H1 (cell line): Measurements from ENCODE around the gene ZBED6. TPM values are rescaled to one million over a fixed set of nuclear protein-coding genes. Genes with fewer than 3 reads are reported as not detected.

Source experiments
- CTCF ChIA-PET: fragments of 300-600 bp; sonication (Branson Sonifier 250); formaldehyde crosslinking; loops from one replicate; lab custom pipeline; 2021; ENCODE audit not compliant: partially characterized antibody; lab: Charles Lee
- POLR2A ChIA-PET: fragments of 300-600 bp; sonication (Branson Sonifier 250); formaldehyde crosslinking; loops from one replicate; lab custom pipeline; 2021; ENCODE audit warnings: inconsistent platforms; ENCODE audit not compliant: partially characterized antibody; lab: Charles Lee
- DNase-seq, 2 experiments: peaks; one replicate each; pipeline versions ENCODE4 v3.0.0 to v3.0.0-alpha.2; 2010 to 2022; ENCODE audit warnings: low spot score in 2 of 2, low read depth in 1 of 2, mixed read lengths in 1 of 2
- FAIRE-seq: peaks from 2 replicates; lab custom pipeline; 2011; peaks lifted over from hg19 to GRCh38; lab: Jason Lieb, UNC
- H2AFZ ChIP-seq: 2 replicates; pipeline ENCODE4 v1.8.1; 2012; ENCODE audit warnings: low read length, inconsistent platforms
- H2AK5ac ChIP-seq: 2 replicates; pipeline ENCODE4 v1.6.1; 2013; ENCODE audit warnings: low read depth, low read length
- H2BK120ac ChIP-seq: replicated peaks from 2 replicates; pipeline ENCODE3; 2013; ENCODE audit warnings: low read depth, low read length, inconsistent platforms
- H2BK12ac ChIP-seq: 2 replicates; pipeline ENCODE4 v1.6.1; 2013; ENCODE audit warnings: low read depth, low read length
- H2BK15ac ChIP-seq: 2 replicates; pipeline ENCODE4 v1.6.1; 2013; ENCODE audit warnings: low read length
- H2BK20ac ChIP-seq: 2 replicates; pipeline ENCODE4 v1.6.1; 2013; ENCODE audit warnings: low read length
- H2BK5ac ChIP-seq: 2 replicates; pipeline ENCODE4 v1.6.1; 2013; ENCODE audit warnings: low read depth, low read length
- H3K14ac ChIP-seq: 2 replicates; pipeline ENCODE4 v1.6.1; 2013; ENCODE audit warnings: inconsistent platforms; ENCODE audit not compliant: insufficient read length
- H3K18ac ChIP-seq: 2 replicates; pipeline ENCODE4 v1.6.1; 2013; ENCODE audit warnings: low read length; ENCODE audit errors: extremely low read depth
- H3K23ac ChIP-seq: 2 replicates; pipeline ENCODE4 v1.6.1; 2013; ENCODE audit warnings: inconsistent platforms; ENCODE audit not compliant: insufficient read length
- H3K23me2 ChIP-seq: 2 replicates; pipeline ENCODE4 v1.6.1; 2013; ENCODE audit warnings: low read depth, low read length
- H3K27ac ChIP-seq: 2 replicates; pipeline ENCODE4 v1.6.1; 2011; ENCODE audit warnings: low read depth, low read length, inconsistent platforms
- H3K27me3 ChIP-seq, 4 experiments: replicated peaks in 1 of 4; 1 replicate in 1 of 4; 2 replicates in 3 of 4; pipeline versions ENCODE4 v1.6.1 to v1.8.1; 2011 to 2013; ENCODE audit warnings: low read length in 3 of 4, mild to moderate bottlenecking in 3 of 4, inconsistent platforms in 2 of 4, mixed read lengths in 2 of 4, moderate library complexity in 1 of 4; ENCODE audit not compliant: control insufficient read depth in 3 of 4, insufficient read depth in 3 of 4; ENCODE audit errors: extremely low read depth in 1 of 4
- H3K36me3 ChIP-seq, 4 experiments: 2 replicates each; pipeline versions ENCODE4 v1.6.1 to v1.8.1; 2011 to 2013; ENCODE audit warnings: mild to moderate bottlenecking in 4 of 4, low read length in 3 of 4, moderate library complexity in 2 of 4, control low read depth in 1 of 4, inconsistent platforms in 1 of 4; ENCODE audit not compliant: insufficient read depth in 4 of 4, control insufficient read depth in 2 of 4
- H3K4ac ChIP-seq: replicated peaks from 2 replicates; pipeline ENCODE3; 2013; ENCODE audit warnings: low read length, low read depth, mixed read lengths, inconsistent platforms; ENCODE audit not compliant: insufficient read length
- H3K4me1 ChIP-seq, 4 experiments: replicated peaks in 1 of 4; 1 replicate in 1 of 4; 2 replicates in 3 of 4; pipeline versions ENCODE4 v1.6.1 to v1.8.1; 2011 to 2013; ENCODE audit warnings: low read length in 3 of 4, inconsistent platforms in 2 of 4, mixed read lengths in 1 of 4; ENCODE audit not compliant: insufficient read depth in 4 of 4, control insufficient read depth in 3 of 4
- H3K4me2 ChIP-seq, 2 experiments: 2 replicates each; pipeline versions ENCODE4 v1.6.1 to v1.8.1; 2011 to 2013; ENCODE audit warnings: low read depth in 2 of 2, low read length in 2 of 2, control low read depth in 1 of 2, inconsistent platforms in 1 of 2, mild to moderate bottlenecking in 1 of 2; ENCODE audit not compliant: insufficient read depth in 1 of 2
- H3K4me3 ChIP-seq, 4 experiments: fragments of 200-600, 300-600 bp in 1 of 4; sonication (generic), shearing (Covaris generic), sonication (Bioruptor Twin) in 1 of 4; 2 replicates each; pipeline versions ENCODE4 v1.5.1 to v1.8.1; 2011 to 2016; ENCODE audit warnings: low read length in 4 of 4, low read depth in 3 of 4, control low read depth in 2 of 4, inconsistent platforms in 2 of 4, mild to moderate bottlenecking in 2 of 4, mixed read lengths in 1 of 4, moderate library complexity in 1 of 4; ENCODE audit not compliant: insufficient read depth in 2 of 4; ENCODE audit errors: extremely low read depth in 1 of 4
- H3K56ac ChIP-seq: replicated peaks from 2 replicates; pipeline ENCODE3; 2013; ENCODE audit warnings: low read depth, mild to moderate bottlenecking, mixed read lengths, low read length, inconsistent platforms; ENCODE audit not compliant: insufficient read length
- H3K79me1 ChIP-seq: 2 replicates; pipeline ENCODE4 v1.6.1; 2013; ENCODE audit warnings: low read depth, low read length, control low read depth
- H3K79me2 ChIP-seq, 2 experiments: 2 replicates each; pipeline versions ENCODE4 v1.6.1 to v1.8.1; 2012 to 2013; ENCODE audit warnings: low read length in 2 of 2, mild to moderate bottlenecking in 2 of 2, inconsistent platforms in 1 of 2; ENCODE audit not compliant: insufficient read depth in 2 of 2, control insufficient read depth in 1 of 2
- H3K9ac ChIP-seq, 4 experiments: replicated peaks in 1 of 4; 1 replicate in 1 of 4; 2 replicates in 3 of 4; pipeline versions ENCODE4 v1.6.1 to v1.8.1; 2011 to 2013; ENCODE audit warnings: low read depth in 3 of 4, low read length in 3 of 4, control low read depth in 2 of 4, mild to moderate bottlenecking in 2 of 4, moderate library complexity in 2 of 4, inconsistent platforms in 1 of 4; ENCODE audit errors: extremely low read depth in 1 of 4
- H3K9me3 ChIP-seq, 2 experiments: 2 replicates each; pipeline versions ENCODE4 v1.6.1 to v1.8.1; 2012 to 2013; ENCODE audit warnings: mild to moderate bottlenecking in 2 of 2, moderate library complexity in 2 of 2, control low read depth in 1 of 2, inconsistent platforms in 1 of 2, low read depth in 1 of 2, low read length in 1 of 2, mixed read lengths in 1 of 2; ENCODE audit not compliant: insufficient read depth in 2 of 2
- H4K20me1 ChIP-seq, 2 experiments: replicated peaks in 1 of 2; 2 replicates each; pipeline versions ENCODE3 to v1.8.1; 2011 to 2013; ENCODE audit warnings: inconsistent platforms in 2 of 2, low read length in 2 of 2, mild to moderate bottlenecking in 1 of 2; ENCODE audit not compliant: insufficient read depth in 2 of 2, control insufficient read depth in 1 of 2
- H4K5ac ChIP-seq: 2 replicates; pipeline ENCODE4 v1.6.1; 2013; ENCODE audit warnings: low read length, low read depth, mixed read lengths, inconsistent platforms; ENCODE audit not compliant: insufficient read length
- H4K8ac ChIP-seq: 2 replicates; pipeline ENCODE4 v1.8.0; 2013; ENCODE audit warnings: mild to moderate bottlenecking, moderate library complexity, low read length, inconsistent platforms; ENCODE audit not compliant: insufficient read depth; ENCODE audit errors: extremely low read depth
- H4K91ac ChIP-seq: replicated peaks from 2 replicates; pipeline ENCODE3; 2013; ENCODE audit warnings: low read length, mixed read lengths, inconsistent platforms; ENCODE audit not compliant: insufficient read length
- ASH2L ChIP-seq: fragments of 200-600, 300-600 bp; sonication (generic); IDR thresholded peaks from one replicate; pipeline ENCODE4 v1.7.1; 2017; ENCODE audit warnings: low read length
- BCL11A ChIP-seq, 2 experiments: IDR thresholded peaks; one replicate each; pipeline ENCODE4 v1.6.1; 2011; ENCODE audit warnings: low read depth in 2 of 2, low read length in 2 of 2, mild to moderate bottlenecking in 2 of 2
- BRCA1 ChIP-seq: IDR thresholded peaks from 2 replicates; pipeline ENCODE4 v1.6.1; 2012; ENCODE audit warnings: low read depth, low read length, improper control_type of control experiment
- CBX5 ChIP-seq: fragments of 300-800, 300-1000 bp; sonication (generic); IDR thresholded peaks from 2 replicates; pipeline ENCODE4 v1.7.1; 2016; ENCODE audit warnings: antibody characterized with exemption, low read length, low read depth
- CEBPB ChIP-seq: IDR thresholded peaks from 2 replicates; pipeline ENCODE4 v1.6.1; 2012; ENCODE audit warnings: low read depth, low read length
- EP300 ChIP-seq, 2 experiments: IDR thresholded peaks; 1 replicate in 1 of 2; 2 replicates in 1 of 2; pipeline ENCODE4 v1.6.1; 2011 to 2012; ENCODE audit warnings: low read depth in 2 of 2, low read length in 2 of 2, mild to moderate bottlenecking in 2 of 2, borderline replicate concordance in 1 of 2, inconsistent platforms in 1 of 2, moderate library complexity in 1 of 2
- FOSL1 ChIP-seq: IDR thresholded peaks from 2 replicates; pipeline ENCODE4 v1.6.1; 2011; ENCODE audit warnings: mild to moderate bottlenecking, low read depth, low read length, moderate library complexity; ENCODE audit not compliant: insufficient read depth
- GABPA ChIP-seq: IDR thresholded peaks from 2 replicates; pipeline ENCODE4 v1.6.1; 2011; ENCODE audit warnings: mild to moderate bottlenecking, low read length, moderate library complexity, borderline replicate concordance; ENCODE audit not compliant: insufficient read depth
- HDAC6 ChIP-seq: IDR thresholded peaks from one replicate; pipeline ENCODE4 v1.7.1; 2012; ENCODE audit warnings: low read depth, mild to moderate bottlenecking, inconsistent platforms, low read length, moderate library complexity
- POLR2A ChIP-seq, 2 experiments: IDR thresholded peaks; 1 replicate in 1 of 2; 2 replicates in 1 of 2; pipeline ENCODE4 v1.6.1; 2011; ENCODE audit warnings: low read depth in 2 of 2, low read length in 2 of 2, mild to moderate bottlenecking in 2 of 2; ENCODE audit errors: control extremely low read depth in 1 of 2
- POU5F1 ChIP-seq: IDR thresholded peaks from 2 replicates; pipeline ENCODE4 v1.6.1; 2011; ENCODE audit warnings: low read depth, mild to moderate bottlenecking, low read length, moderate library complexity
- RAD21 ChIP-seq, 2 experiments: IDR thresholded peaks in 1 of 2; conservative IDR thresholded peaks in 1 of 2; 2 replicates each; pipeline ENCODE4 v1.6.1; 2011; ENCODE audit warnings: low read depth in 2 of 2, low read length in 2 of 2, improper control_type of control experiment in 1 of 2, inconsistent platforms in 1 of 2, mild to moderate bottlenecking in 1 of 2, moderate library complexity in 1 of 2
- SUZ12 ChIP-seq: fragments of 200-600 bp; sonication (generic); IDR thresholded peaks from 2 replicates; pipeline ENCODE4 v1.6.1; 2012; ENCODE audit warnings: mild to moderate bottlenecking, inconsistent platforms, low read length, moderate library complexity, mixed read lengths
- TBP ChIP-seq: IDR thresholded peaks from 2 replicates; pipeline ENCODE4 v1.6.1; 2011; ENCODE audit warnings: low read depth, low read length, improper control_type of control experiment
- WGBS, 2 experiments: shearing (Covaris generic) in 1 of 2; methylation state at CpG; one replicate each; pipeline versions ENCODE4 v1.1.6 to v1.1.7; 2013 to 2015; ENCODE audit warnings: low lambda C conversion rate in 2 of 2, mixed read lengths in 2 of 2, inconsistent platforms in 1 of 2, low coverage in 1 of 2, missing lambda C conversion rate in 1 of 2; ENCODE audit not compliant: insufficient replicate concordance in 2 of 2, insufficient coverage in 1 of 2, insufficient read length in 1 of 2; ENCODE audit errors: extremely low coverage in 1 of 2, missing lambda C conversion rate in 1 of 2; 5-methylcytosine and 5-hydroxymethylcytosine counted together
- polyA plus RNA-seq, 7 experiments: library from polyadenylated mRNA; depleted of rRNA in 3 of 7; stranded (reverse) in 5 of 7; unstranded in 2 of 7; fragments of >200 nt in 5 of 7; fragments of 200-250 nt in 2 of 7; gene quantifications; 1 replicate in 5 of 7; 2 replicates in 1 of 7; 4 replicates in 1 of 7; pipeline versions ENCODE4 v1.2.1 to v1.2.3, GENCODE V29; 2011 to 2013; ENCODE audit warnings: missing spikeins in 2 of 7, mixed read lengths in 2 of 7
- total RNA-seq: library from RNA; stranded (reverse); fragmentation: NEBNext Ultra II Directional; extraction: Animal tissue kit (Norgen Biotek cat#: 25700); gene quantifications from 2 replicates; pipeline ENCODE4 v1.2.1, GENCODE V29; 2021

The ZBED6 gene
- total and polyA plus RNA-seq, 2 of the 8 experiments (the other 6 are each of a cell fraction or from before 2014, with no cell fraction given), result 1.4 to 25.9 TPM

DNA sequence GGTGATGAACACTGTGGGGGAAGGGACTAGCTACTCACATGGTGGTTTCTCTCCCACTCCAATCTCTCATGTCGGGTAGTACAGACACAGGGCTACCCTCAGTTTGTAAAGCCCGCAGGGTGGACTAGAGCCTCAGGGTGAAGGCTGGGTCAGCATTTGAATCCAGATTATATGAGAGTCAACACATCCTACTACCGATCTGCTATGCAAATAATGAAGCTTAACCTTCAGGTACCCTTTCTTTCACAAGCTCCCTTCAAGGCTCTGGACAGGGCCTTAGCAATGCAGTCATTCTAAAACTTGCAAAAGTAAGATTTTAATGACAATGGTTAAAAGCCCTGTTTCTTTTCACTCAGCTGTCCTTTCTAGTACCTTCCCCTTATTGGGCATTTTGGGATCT is 5.5 kb upstream of the ZBED6 start:
- ChIA-PET POLR2A (interaction anchor here (2.3 kb wide), 1 partner anchor 10 kb away, joined by 7 read pairs; no protein-coding TSS in a partner anchor), CTCF (no interaction called here)
- Histone ChIP-seq H2AFZ (peak overlapping the region; percentile 63; the same call in 1 of the 2 replicates), H3K9ac (no peak overlapping the region), H3K27ac (no peak overlapping the region), H3K4me2 (peak overlapping the region; percentile 36 to 49; a peak in 3 of 4 replicates), H3K4me1 (peaks cover 2 to 9% (median 4%) of the 10 kb centered on the region in 4 experiments; a peak in 5 of 7 replicates), H3K36me3 (no peaks in the 10 kb centered on the region), H3K9me3 (no peaks in the 10 kb centered on the region), H2BK20ac (peak overlapping the region; percentile 77; the same call in 1 of the 2 replicates), H2BK120ac (no peak overlapping the region), H3K4ac (no peak overlapping the region), H3K18ac (no peak overlapping the region; the same call in 1 of the 2 replicates), H3K14ac (no peak overlapping the region), H3K27me3 (no peaks in the 10 kb centered on the region), H3K23me2 (no peaks in the 10 kb centered on the region; the same call in 1 of the 2 replicates), H4K5ac (no peak overlapping the region), H4K20me1 (no peaks in the 10 kb centered on the region), H2BK12ac (peak overlapping the region; percentile 95), H3K23ac (no peak overlapping the region), H3K56ac (no peak overlapping the region), H3K4me3 (no peak overlapping the region), H3K79me1 (no peaks in the 10 kb centered on the region), H2AK5ac (peak overlapping the region; percentile 89; the same call in 1 of the 2 replicates), H2BK15ac (peak overlapping the region; percentile 67; the same call in 1 of the 2 replicates), H4K8ac (no peak overlapping the region), H3K79me2 (no peaks in the 10 kb centered on the region), H4K91ac (no peak overlapping the region), H2BK5ac (peak overlapping the region; percentile 83; the same call in 1 of the 2 replicates)
- WGBS, 2 experiments, result 56% methylated on average over 3 of the region's 3 CpGs; no CpG with 5 or more reads in 1 of the 2 experiments
- no peak for FAIRE-seq
- DNase-seq, result no peak
- TF ChIP-seq HDAC6, result no peak
- no peak for TF ChIP-seq FOSL1
- TF ChIP-seq RAD21 (IDR thresholded peaks at IDR 0.05 in 1 of 2, conservative IDR thresholded peaks at IDR 0.05 in 1 of 2; ENCODE audit: low read depth in 2 of 2, low read length in 2 of 2), result no peak
- TF ChIP-seq POU5F1, result no peak
- no peak for TF ChIP-seq BCL11A (IDR thresholded peaks at IDR 0.05; ENCODE audit: low read depth in 2 of 2, low read length in 2 of 2)
- TF ChIP-seq EP300 (IDR thresholded peaks at IDR 0.05; ENCODE audit: borderline replicate concordance in 1 of 2, low read depth in 2 of 2, low read length in 2 of 2), result no peak
- no peak for TF ChIP-seq GABPA
- TF ChIP-seq CBX5, result no peak
- TF ChIP-seq POLR2A (IDR thresholded peaks at IDR 0.05; ENCODE audit: control extremely low read depth in 1 of 2, low read depth in 2 of 2, low read length in 2 of 2), result no peak
- TF ChIP-seq SUZ12, result no peak
- TF ChIP-seq TBP, result no peak
- no peak for TF ChIP-seq ASH2L
- no peak for TF ChIP-seq CEBPB
- TF ChIP-seq BRCA1, result no peak
